Measurements from ENCODE around the gene ITGB1BP1. TPM values are rescaled to one million over a fixed set of nuclear protein-coding genes. Genes with fewer than 3 reads are reported as not detected.

The ITGB1BP1 gene
- polyA plus RNA-seq, 2 donors = 47.9 to 48.3 TPM

DNA sequence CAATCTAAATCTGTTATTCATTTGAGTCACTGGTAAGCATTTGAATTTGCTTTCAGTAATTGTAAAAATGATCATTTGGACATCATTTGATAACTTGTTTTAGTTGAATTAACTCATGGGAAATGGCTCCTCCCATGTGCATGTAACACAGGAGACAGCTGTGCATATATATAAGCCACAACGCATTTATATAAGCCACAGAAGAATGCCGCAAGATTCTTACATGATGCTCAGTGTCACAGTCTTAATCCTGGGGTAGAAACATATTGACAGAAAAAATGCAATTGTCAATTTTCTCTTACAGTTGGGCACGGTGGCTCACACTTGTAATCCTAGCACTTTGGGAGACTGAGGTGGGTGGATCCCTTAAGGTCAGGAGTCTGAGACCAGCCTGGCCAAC is 37.8 kb upstream of the ITGB1BP1 start:
- no peaks in the 10 kb centered on the region for H3K27me3 ChIP-seq (ENCODE audit: control insufficient read depth in 1 of 2, insufficient read depth in 2 of 2, low read length in 2 of 2)
- H3K36me3 ChIP-seq (ENCODE audit: control insufficient read depth in 2 of 2, insufficient read depth in 2 of 2, low read length in 1 of 2) = peaks cover 3 to 4% of the 10 kb centered on the region in 2 donors
- no peak overlapping the region for H3K4me3 ChIP-seq (ENCODE audit: low read depth in 1 of 2, low read length in 2 of 2)
- H3K4me1 ChIP-seq (ENCODE audit: control insufficient read depth in 2 of 2, insufficient read depth in 2 of 2, low read length in 1 of 2) = no peaks in the 10 kb centered on the region
- H3K9me3 ChIP-seq (ENCODE audit: control insufficient read depth in 2 of 2, insufficient read depth in 1 of 2, low read depth in 1 of 2, low read length in 1 of 2) = no peaks in the 10 kb centered on the region
- no peak overlapping the region for H3K27ac ChIP-seq (ENCODE audit: low read depth in 2 of 2, low read length in 1 of 2)
- WGBS, 2 donors = 89% methylated on average over 3 of the region's 3 CpGs

DNA sequence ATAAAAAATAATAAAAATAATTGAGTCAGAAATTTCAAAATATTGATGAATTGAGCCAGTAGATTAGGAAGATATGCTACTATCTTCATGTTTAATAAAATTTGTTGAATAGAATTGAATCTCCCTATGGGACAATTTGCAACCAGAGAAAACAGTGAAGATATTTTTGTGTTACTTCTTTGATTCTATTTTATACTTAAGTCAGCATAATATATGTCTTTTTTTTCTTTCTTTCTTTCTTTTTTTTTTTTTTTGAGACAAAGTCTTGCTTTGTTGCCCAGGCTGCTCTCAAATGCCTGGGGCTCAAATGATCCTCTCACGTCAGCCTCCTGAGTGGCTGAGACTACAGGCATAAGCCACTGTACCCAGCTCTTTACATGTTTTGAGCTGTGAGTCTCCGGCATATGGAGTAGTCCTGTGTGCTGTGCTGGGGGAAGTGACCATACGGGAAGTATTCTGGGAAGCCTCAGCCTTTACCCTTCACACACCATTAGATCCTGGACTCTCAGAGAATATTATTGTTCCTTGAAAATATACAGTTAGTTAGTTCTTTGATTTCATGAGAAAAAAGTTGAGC is 37.2 kb upstream of the ITGB1BP1 start:
- WGBS, 2 donors = 93 to 94% methylated on average over 3 of the region's 3 CpGs
- no peaks in the 10 kb centered on the region for H3K9me3 ChIP-seq (ENCODE audit: control insufficient read depth in 2 of 2, insufficient read depth in 1 of 2, low read depth in 1 of 2, low read length in 1 of 2)
- peaks cover 3% of the 10 kb centered on the region in 2 donors for H3K36me3 ChIP-seq (ENCODE audit: control insufficient read depth in 2 of 2, insufficient read depth in 2 of 2, low read length in 1 of 2)
- no peak overlapping the region for H3K27ac ChIP-seq (ENCODE audit: low read depth in 2 of 2, low read length in 1 of 2)
- H3K4me3 ChIP-seq (ENCODE audit: low read depth in 1 of 2, low read length in 2 of 2) = no peak overlapping the region
- H3K4me1 ChIP-seq (ENCODE audit: control insufficient read depth in 2 of 2, insufficient read depth in 2 of 2, low read length in 1 of 2) = no peaks in the 10 kb centered on the region
- H3K27me3 ChIP-seq (ENCODE audit: control insufficient read depth in 1 of 2, insufficient read depth in 2 of 2, low read length in 2 of 2) = no peaks in the 10 kb centered on the region

DNA sequence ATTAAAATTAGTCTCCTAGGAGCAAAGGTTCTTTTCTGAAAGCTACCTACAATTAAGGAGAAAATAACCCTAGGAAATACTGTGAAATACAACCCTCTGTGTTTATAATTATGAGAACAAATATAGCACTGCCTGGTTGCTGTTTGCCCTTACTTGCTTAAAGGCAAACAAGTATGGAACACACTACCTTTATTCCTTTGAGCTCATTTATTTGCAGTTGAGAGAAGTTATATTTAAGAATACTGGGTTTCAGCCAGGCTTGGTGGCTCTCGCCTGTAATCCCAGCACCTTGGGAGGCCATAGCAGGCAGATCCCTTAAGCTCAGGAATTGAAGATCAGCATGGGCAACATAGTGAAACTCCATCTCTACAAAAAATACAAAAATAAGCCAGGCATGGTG is 27.9 kb upstream of the ITGB1BP1 start:
- H3K4me1 ChIP-seq (ENCODE audit: control insufficient read depth in 2 of 2, insufficient read depth in 2 of 2, low read length in 1 of 2) = no peaks in the 10 kb centered on the region
- H3K36me3 ChIP-seq (ENCODE audit: control insufficient read depth in 2 of 2, insufficient read depth in 2 of 2, low read length in 1 of 2) = peaks cover 0 to 10% of the 10 kb centered on the region in 2 donors
- H3K9me3 ChIP-seq (ENCODE audit: control insufficient read depth in 2 of 2, insufficient read depth in 1 of 2, low read depth in 1 of 2, low read length in 1 of 2) = no peaks in the 10 kb centered on the region
- 93 to 98% methylated on average over 1 of the region's 1 CpG for WGBS, 2 donors
- no peak overlapping the region for H3K27ac ChIP-seq (ENCODE audit: low read depth in 2 of 2, low read length in 1 of 2)
- no peak overlapping the region for H3K4me3 ChIP-seq (ENCODE audit: low read depth in 1 of 2, low read length in 2 of 2)
- no peaks in the 10 kb centered on the region for H3K27me3 ChIP-seq (ENCODE audit: control insufficient read depth in 1 of 2, insufficient read depth in 2 of 2, low read length in 2 of 2)

DNA sequence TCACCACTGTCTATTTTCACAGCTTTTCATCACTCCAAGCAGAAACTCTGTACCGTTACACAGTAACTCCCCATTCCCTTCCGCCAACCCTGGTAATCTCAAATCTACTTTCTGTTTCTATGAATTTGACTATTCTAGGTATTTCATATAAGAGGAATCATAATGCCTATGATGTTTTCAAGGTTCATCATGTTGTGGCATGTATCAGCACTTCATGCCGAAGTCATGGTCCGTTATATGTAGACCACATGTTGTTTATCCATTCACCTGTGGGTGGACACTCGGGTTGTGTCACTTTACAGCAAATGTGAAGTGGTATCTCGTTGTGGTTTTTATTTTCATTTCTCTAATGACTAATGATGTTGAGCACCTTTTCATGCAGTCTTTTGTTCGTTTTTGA is 21.8 kb upstream of the ITGB1BP1 start:
- no peak overlapping the region for H3K27ac ChIP-seq (ENCODE audit: low read depth in 2 of 2, low read length in 1 of 2)
- no peaks in the 10 kb centered on the region for H3K27me3 ChIP-seq (ENCODE audit: control insufficient read depth in 1 of 2, insufficient read depth in 2 of 2, low read length in 2 of 2)
- H3K4me3 ChIP-seq (ENCODE audit: low read depth in 1 of 2, low read length in 2 of 2) = no peak overlapping the region
- no peaks in the 10 kb centered on the region for H3K4me1 ChIP-seq (ENCODE audit: control insufficient read depth in 2 of 2, insufficient read depth in 2 of 2, low read length in 1 of 2)
- peaks cover 0 to 13% of the 10 kb centered on the region in 2 donors for H3K36me3 ChIP-seq (ENCODE audit: control insufficient read depth in 2 of 2, insufficient read depth in 2 of 2, low read length in 1 of 2)
- H3K9me3 ChIP-seq (ENCODE audit: control insufficient read depth in 2 of 2, insufficient read depth in 1 of 2, low read depth in 1 of 2, low read length in 1 of 2) = no peaks in the 10 kb centered on the region
- WGBS, 2 donors = 83 to 85% methylated on average over 7 of the region's 7 CpGs

DNA sequence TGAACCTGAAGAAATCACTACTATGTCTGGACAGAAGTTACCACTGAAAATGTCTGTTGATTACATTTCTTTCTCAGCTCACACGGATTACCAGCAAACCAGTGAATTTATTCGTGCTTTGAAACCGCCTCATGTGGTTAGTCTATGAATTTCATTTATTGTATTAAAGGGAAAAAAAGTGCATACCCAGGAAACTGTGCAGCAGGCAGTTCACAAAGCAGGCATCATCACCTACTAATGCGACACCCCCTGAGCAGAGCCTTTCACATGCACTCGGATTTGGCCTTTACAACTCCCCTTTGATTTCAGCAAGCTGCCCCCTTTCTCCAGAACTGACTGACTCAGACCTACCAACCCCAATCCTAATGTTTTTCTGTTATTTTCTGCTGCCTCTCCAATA is 20.2 kb upstream of the ITGB1BP1 start:
- Histone ChIP-seq H3K27me3 (ENCODE audit: control insufficient read depth in 1 of 2, insufficient read depth in 2 of 2, low read length in 2 of 2) (no peaks in the 10 kb centered on the region), H3K36me3 (ENCODE audit: control insufficient read depth in 2 of 2, insufficient read depth in 2 of 2, low read length in 1 of 2) (peaks cover 0 to 8% of the 10 kb centered on the region in 2 donors), H3K27ac (ENCODE audit: low read depth in 2 of 2, low read length in 1 of 2) (no peak overlapping the region), H3K4me3 (ENCODE audit: low read depth in 1 of 2, low read length in 2 of 2) (no peak overlapping the region), H3K4me1 (ENCODE audit: control insufficient read depth in 2 of 2, insufficient read depth in 2 of 2, low read length in 1 of 2) (no peaks in the 10 kb centered on the region), H3K9me3 (ENCODE audit: control insufficient read depth in 2 of 2, insufficient read depth in 1 of 2, low read depth in 1 of 2, low read length in 1 of 2) (no peaks in the 10 kb centered on the region)
- WGBS, 2 donors = 87 to 88% methylated on average over 5 of the region's 5 CpGs

DNA sequence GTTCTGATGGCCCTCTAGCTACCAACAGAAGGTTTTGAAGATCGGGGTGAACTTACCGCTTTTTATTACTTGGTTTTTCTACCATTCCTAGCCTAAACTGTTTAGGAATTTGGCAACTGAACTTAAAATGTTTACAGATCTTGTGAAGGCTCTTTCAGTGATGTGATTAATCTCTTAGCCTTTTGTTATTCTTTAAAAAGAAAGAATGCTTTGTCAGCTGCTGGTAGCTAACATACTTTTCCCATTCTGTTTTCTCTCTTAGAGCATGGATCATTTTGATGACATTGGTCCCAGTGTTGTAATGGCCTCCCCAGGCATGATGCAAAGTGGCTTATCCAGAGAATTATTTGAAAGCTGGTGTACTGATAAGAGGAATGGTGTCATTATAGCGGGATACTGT is 18.2 kb upstream of the ITGB1BP1 start:
- 43 to 55% methylated on average over 3 of the region's 3 CpGs for WGBS, 2 donors
- H3K9me3 ChIP-seq (ENCODE audit: control insufficient read depth in 2 of 2, insufficient read depth in 1 of 2, low read depth in 1 of 2, low read length in 1 of 2) = no peaks in the 10 kb centered on the region
- H3K27ac ChIP-seq (ENCODE audit: low read depth in 2 of 2, low read length in 1 of 2) = no peak overlapping the region
- H3K4me3 ChIP-seq (ENCODE audit: low read depth in 1 of 2, low read length in 2 of 2) = no peak overlapping the region
- no peaks in the 10 kb centered on the region for H3K27me3 ChIP-seq (ENCODE audit: control insufficient read depth in 1 of 2, insufficient read depth in 2 of 2, low read length in 2 of 2)
- peaks cover 0 to 2% of the 10 kb centered on the region in 2 donors for H3K4me1 ChIP-seq (ENCODE audit: control insufficient read depth in 2 of 2, insufficient read depth in 2 of 2, low read length in 1 of 2)
- peaks cover 3 to 12% of the 10 kb centered on the region in 2 donors for H3K36me3 ChIP-seq (ENCODE audit: control insufficient read depth in 2 of 2, insufficient read depth in 2 of 2, low read length in 1 of 2)

DNA sequence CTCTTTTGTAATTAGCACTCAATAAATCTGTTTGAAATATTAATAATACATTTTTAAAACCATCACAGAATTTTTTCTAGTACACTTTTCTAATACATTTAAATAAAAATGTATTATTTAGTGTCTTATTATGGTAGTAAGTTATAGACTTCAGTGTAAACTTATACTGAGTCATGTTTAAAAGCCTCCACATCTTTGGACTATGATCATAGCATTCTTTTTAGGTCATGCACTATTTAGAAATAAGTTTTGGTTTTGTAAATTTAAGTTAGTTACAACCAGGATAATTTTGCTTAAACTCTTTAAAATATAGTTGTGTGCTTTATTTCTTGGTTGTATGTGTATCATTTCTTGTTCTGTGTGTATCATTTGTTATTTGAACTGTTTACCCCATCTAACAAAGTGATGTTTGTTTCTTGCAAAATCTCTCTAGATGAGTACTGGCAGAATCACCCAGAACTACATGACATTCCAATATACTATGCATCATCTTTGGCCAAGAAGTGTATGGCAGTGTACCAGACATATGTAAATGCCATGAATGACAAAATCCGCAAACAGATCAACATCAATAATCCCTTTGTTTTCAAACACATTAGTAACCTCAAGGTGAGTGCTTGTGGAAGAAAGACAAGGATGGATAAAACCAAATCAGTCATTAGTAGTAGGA is 16.9 kb upstream of the ITGB1BP1 start:
- WGBS, 2 donors = 72 to 80% methylated on average over 1 of the region's 1 CpG

DNA sequence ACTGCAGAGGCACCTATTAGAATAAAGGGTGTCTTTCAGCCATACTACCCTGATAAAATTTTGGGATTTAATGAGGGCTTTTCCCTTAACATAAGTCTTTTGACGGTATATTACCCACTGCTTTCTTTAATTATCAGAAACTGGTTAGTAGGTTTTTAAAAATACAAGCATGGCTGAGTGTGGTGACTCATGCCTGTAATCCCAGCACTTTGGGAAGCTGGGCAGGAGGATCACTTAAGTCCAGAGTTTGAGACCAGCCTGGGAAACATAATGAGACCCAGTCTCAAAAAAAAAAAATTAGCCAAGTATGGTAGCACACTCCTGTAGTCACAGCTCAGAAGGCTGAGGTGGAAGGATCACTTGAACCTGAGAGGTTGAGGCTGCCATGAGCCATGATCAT is 16.2 kb upstream of the ITGB1BP1 start:
- H3K27ac ChIP-seq (ENCODE audit: low read depth in 2 of 2, low read length in 1 of 2) = no peak overlapping the region
- 91 to 100% methylated on average over 1 of the region's 1 CpG for WGBS, 2 donors
- H3K36me3 ChIP-seq (ENCODE audit: control insufficient read depth in 2 of 2, insufficient read depth in 2 of 2, low read length in 1 of 2) = peaks cover 6 to 7% of the 10 kb centered on the region in 2 donors
- no peaks in the 10 kb centered on the region for H3K9me3 ChIP-seq (ENCODE audit: control insufficient read depth in 2 of 2, insufficient read depth in 1 of 2, low read depth in 1 of 2, low read length in 1 of 2)
- no peaks in the 10 kb centered on the region for H3K27me3 ChIP-seq (ENCODE audit: control insufficient read depth in 1 of 2, insufficient read depth in 2 of 2, low read length in 2 of 2)
- no peak overlapping the region for H3K4me3 ChIP-seq (ENCODE audit: low read depth in 1 of 2, low read length in 2 of 2)
- peaks cover 0 to 2% of the 10 kb centered on the region in 2 donors for H3K4me1 ChIP-seq (ENCODE audit: control insufficient read depth in 2 of 2, insufficient read depth in 2 of 2, low read length in 1 of 2)

More for the DNA sequence above, 16.9 kb upstream of the ITGB1BP1 start:
- Histone ChIP-seq H3K27ac (ENCODE audit: low read depth in 2 of 2, low read length in 1 of 2) (no peak overlapping the region), H3K27me3 (ENCODE audit: control insufficient read depth in 1 of 2, insufficient read depth in 2 of 2, low read length in 2 of 2) (no peaks in the 10 kb centered on the region), H3K36me3 (ENCODE audit: control insufficient read depth in 2 of 2, insufficient read depth in 2 of 2, low read length in 1 of 2) (peaks cover 3 to 7% of the 10 kb centered on the region in 2 donors), H3K9me3 (ENCODE audit: control insufficient read depth in 2 of 2, insufficient read depth in 1 of 2, low read depth in 1 of 2, low read length in 1 of 2) (no peaks in the 10 kb centered on the region), H3K4me3 (ENCODE audit: low read depth in 1 of 2, low read length in 2 of 2) (no peak overlapping the region), H3K4me1 (ENCODE audit: control insufficient read depth in 2 of 2, insufficient read depth in 2 of 2, low read length in 1 of 2) (peaks cover 0 to 2% of the 10 kb centered on the region in 2 donors)

DNA sequence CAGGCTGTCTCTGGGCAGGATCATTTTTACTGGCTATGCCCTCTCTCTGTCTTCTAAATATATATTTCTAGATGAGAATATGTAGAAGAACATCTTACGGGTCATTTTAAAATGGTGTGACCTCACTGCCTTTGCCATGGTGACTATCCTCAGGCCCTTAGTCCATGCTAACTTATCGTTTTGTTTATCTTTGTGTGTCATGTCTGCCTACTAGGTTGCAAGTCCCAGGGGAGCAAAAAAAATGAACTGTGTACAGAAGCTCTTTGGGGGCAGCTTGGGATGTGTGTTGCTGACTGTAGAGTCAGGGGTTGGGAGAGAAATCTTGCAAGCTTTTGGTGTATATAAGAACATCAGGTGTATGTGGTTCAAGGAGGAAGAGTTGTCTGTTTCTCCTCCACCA is 11.2 kb upstream of the ITGB1BP1 start:
- Histone ChIP-seq H3K4me1 (ENCODE audit: control insufficient read depth in 2 of 2, insufficient read depth in 2 of 2, low read length in 1 of 2) (peaks cover 0 to 2% of the 10 kb centered on the region in 2 donors), H3K9me3 (ENCODE audit: control insufficient read depth in 2 of 2, insufficient read depth in 1 of 2, low read depth in 1 of 2, low read length in 1 of 2) (no peaks in the 10 kb centered on the region), H3K36me3 (ENCODE audit: control insufficient read depth in 2 of 2, insufficient read depth in 2 of 2, low read length in 1 of 2) (peaks cover 8 to 11% of the 10 kb centered on the region in 2 donors), H3K4me3 (ENCODE audit: low read depth in 1 of 2, low read length in 2 of 2) (no peak overlapping the region), H3K27me3 (ENCODE audit: control insufficient read depth in 1 of 2, insufficient read depth in 2 of 2, low read length in 2 of 2) (no peaks in the 10 kb centered on the region), H3K27ac (ENCODE audit: low read depth in 2 of 2, low read length in 1 of 2) (no peak overlapping the region)
- 83% methylated on average over 2 of the region's 2 CpGs for WGBS, 2 donors

Data from esophagus (tissue), 2 donors.